HepG2 (cell line): ENCODE measurements around the gene COQ8B. TPM values are rescaled to one million over a fixed set of nuclear protein-coding genes. Genes with fewer than 3 reads are reported as not detected.
A peak's percentile ranks its signal among the peaks of the same experiment; 100 is the strongest.

ENCODE experiments used
- ADNP ChIP-seq: sonication (generic); formaldehyde crosslinking; IDR thresholded peaks from 2 replicates; pipeline ENCODE4 v1.4.0; 2020; ENCODE audit warnings: missing genetic modification reagents
- AFF4 ChIP-seq: sonication (generic); formaldehyde crosslinking; IDR thresholded peaks from 2 replicates; pipeline ENCODE4 v1.4.0; 2020; ENCODE audit warnings: missing genetic modification reagents
- ATF1 ChIP-seq: IDR thresholded peaks from 2 replicates; pipeline ENCODE4 v1.6.1; 2016; ENCODE audit warnings: mild to moderate bottlenecking, control low read depth
- CERS6 ChIP-seq: sonication (generic); formaldehyde crosslinking; IDR thresholded peaks from 2 replicates; pipeline ENCODE4 v1.5.0; 2020; ENCODE audit warnings: missing genetic modification reagents
- FOXK2 ChIP-seq: fragments of 450-650 bp; IDR thresholded peaks from 2 replicates; pipeline ENCODE4 v1.6.1; 2016
- HNRNPUL1 ChIP-seq: fragments of 200-400 bp; formaldehyde crosslinking; IDR thresholded peaks from 2 replicates; pipeline ENCODE4 v1.6.1; 2017; ENCODE audit warnings: low read depth, mild to moderate bottlenecking, low read length, moderate library complexity
- JUND ChIP-seq: sonication (generic); formaldehyde crosslinking; IDR thresholded peaks from 2 replicates; pipeline ENCODE4 v1.8.0; 2022; ENCODE audit warnings: mild to moderate bottlenecking, missing genetic modification reagents
- KDM2A ChIP-seq: sonication (generic); formaldehyde crosslinking; IDR thresholded peaks from 2 replicates; pipeline ENCODE4 v1.4.0; 2020; ENCODE audit warnings: low read depth, missing genetic modification reagents, borderline replicate concordance
- REPIN1 ChIP-seq: sonication (generic); formaldehyde crosslinking; IDR thresholded peaks from 2 replicates; pipeline ENCODE4 v1.8.0; 2022; ENCODE audit warnings: missing genetic modification reagents, low read depth, mild to moderate bottlenecking, borderline replicate concordance
- RFX5 ChIP-seq: IDR thresholded peaks from 2 replicates; pipeline ENCODE4 v1.6.1; 2011; ENCODE audit warnings: low read depth, low read length, improper control_type of control experiment
- THAP9 ChIP-seq: sonication (generic); formaldehyde crosslinking; IDR thresholded peaks from 2 replicates; pipeline ENCODE4; 2020; ENCODE audit warnings: missing genetic modification reagents, mild to moderate bottlenecking, borderline replicate concordance
- TP53 ChIP-seq: sonication (generic); formaldehyde crosslinking; conservative IDR thresholded peaks from 2 replicates; pipeline ENCODE4 v1.4.0; 2020; ENCODE audit warnings: missing genetic modification reagents
- ZBTB20 ChIP-seq: sonication (generic); formaldehyde crosslinking; IDR thresholded peaks from 2 replicates; pipeline ENCODE4 v1.8.1; 2023; ENCODE audit warnings: missing genetic modification reagents, low read depth, mild to moderate bottlenecking, borderline replicate concordance
- ZFX ChIP-seq: sonication (generic); formaldehyde crosslinking; IDR thresholded peaks from 2 replicates; pipeline ENCODE4 v1.4.0; 2020; ENCODE audit warnings: mild to moderate bottlenecking, low read depth, missing genetic modification reagents, moderate library complexity
- ZNF138 ChIP-seq: sonication (generic); formaldehyde crosslinking; IDR thresholded peaks from 2 replicates; pipeline ENCODE4 v1.5.0; 2020; ENCODE audit warnings: mild to moderate bottlenecking, low read depth, missing genetic modification reagents
- ZNF234 ChIP-seq: sonication (generic); formaldehyde crosslinking; conservative IDR thresholded peaks from 2 replicates; pipeline ENCODE4 v1.5.1; 2020; ENCODE audit warnings: mild to moderate bottlenecking, missing genetic modification reagents
- ZNF24 ChIP-seq: fragments of 450-650 bp; IDR thresholded peaks from 2 replicates; pipeline ENCODE4 v1.6.1; 2017; ENCODE audit warnings: antibody characterized with exemption, mild to moderate bottlenecking
- ZNF282 ChIP-seq: fragments of 450-650 bp; IDR thresholded peaks from 2 replicates; pipeline ENCODE4 v1.6.1; 2018; ENCODE audit not compliant: partially characterized antibody
- ZNF382 ChIP-seq: sonication (generic); formaldehyde crosslinking; IDR thresholded peaks from 2 replicates; pipeline ENCODE4 v1.5.0; 2020; ENCODE audit warnings: missing genetic modification reagents, mild to moderate bottlenecking, borderline replicate concordance
- ZNF597 ChIP-seq: sonication (generic); formaldehyde crosslinking; IDR thresholded peaks from 2 replicates; pipeline ENCODE4 v1.5.0; 2020; ENCODE audit warnings: missing genetic modification reagents
- ZNF746 ChIP-seq: sonication (generic); formaldehyde crosslinking; IDR thresholded peaks from 2 replicates; pipeline ENCODE4 v1.8.0; 2022; ENCODE audit warnings: mild to moderate bottlenecking, missing genetic modification reagents
- ZNF782 ChIP-seq: sonication (generic); formaldehyde crosslinking; IDR thresholded peaks from 2 replicates; pipeline ENCODE4 v1.4.0; 2020; ENCODE audit warnings: missing genetic modification reagents, mild to moderate bottlenecking, borderline replicate concordance
- ZNF891 ChIP-seq: sonication (generic); formaldehyde crosslinking; IDR thresholded peaks from 2 replicates; pipeline ENCODE4 v1.5.0; 2020; ENCODE audit warnings: mild to moderate bottlenecking, missing genetic modification reagents
- polyA plus RNA-seq, 8 experiments: library from polyadenylated mRNA; depleted of rRNA in 3 of 8; stranded (reverse) in 7 of 8; unstranded in 1 of 8; fragments of >200 nt; fragmentation: Illumina TruSeq in 4 of 8; extraction: Trizol in 4 of 8; gene quantifications; 2 replicates each; pipeline versions ENCODE4 v1.2.1 to v1.2.3, GENCODE V29; 2011 to 2016; ENCODE audit warnings: low read depth in 4 of 8, missing spikeins in 1 of 8, mixed read lengths in 1 of 8; ENCODE audit not compliant: insufficient read depth in 1 of 8
- total RNA-seq, 5 experiments: library from RNA; depleted of rRNA; stranded (reverse); fragments of >200 nt; fragmentation: Illumina TruSeq; extraction: Trizol; gene quantifications; 2 replicates each; pipeline ENCODE4 v1.2.3, GENCODE V29; 2016; ENCODE audit warnings: low read depth in 1 of 5

Gene COQ8B
- total and polyA plus RNA-seq, 2 of the 13 experiments (the other 11 are each of a cell fraction or from before 2014, with no cell fraction given): 12.3 to 17.2 TPM

GRCh38 chr19:40718774-40719391, 2.2 kb upstream of the COQ8B start (continued):
- TF ChIP-seq THAP9 (CRISPR knock-in tag) (no peak), ZNF746 (peak; percentile 66; the same call in 1 of the 2 replicates), FOXK2 (no peak), ZNF891 (no peak), AFF4 (no peak), ZFX (CRISPR knock-in tag) (peak; percentile 82), ZNF597 (CRISPR knock-in tag) (no peak), ZNF382 (CRISPR knock-in tag) (no peak), ZBTB20 (CRISPR knock-in tag) (peak; percentile 46; the same call in 1 of the 2 replicates), ZNF24 (no peak), JUND (CRISPR knock-in tag) (no peak; the same call in 1 of the 2 replicates), TP53 (CRISPR knock-in tag) (no peak), HNRNPUL1 (no peak), ZNF782 (CRISPR knock-in tag) (no peak), ATF1 (CRISPR knock-in tag) (no peak), ADNP (CRISPR knock-in tag) (no peak), ZNF234 (CRISPR knock-in tag) (0 out of 2 replicates have a peak, but pooled peaks have one; percentile 26), RFX5 (no peak), KDM2A (CRISPR knock-in tag) (peak; percentile 41), CERS6 (CRISPR knock-in tag) (no peak), ZNF138 (CRISPR knock-in tag) (0 out of 2 replicates have a peak, but pooled peaks have one; percentile 32), REPIN1 (CRISPR knock-in tag) (peak; percentile 28; the same call in 1 of the 2 replicates), ZNF282 (no peak)
